Keratinocyte (primary cell): Measurements from ENCODE around the gene ARID3A. TPM values are rescaled to one million over a fixed set of nuclear protein-coding genes. Genes with fewer than 3 reads are reported as not detected.

Experiments used
- DNase-seq: peaks from one replicate; pipeline ENCODE4 v3.0.0-alpha.2; 2011; ENCODE audit warnings: low read depth, missing footprints, low spot score
- FAIRE-seq: peaks from 2 replicates; lab custom pipeline; 2011; peaks lifted over from hg19 to GRCh38; lab: Jason Lieb, UNC
- H2AFZ ChIP-seq: 2 replicates; pipeline ENCODE4 v1.6.0; 2012; ENCODE audit warnings: low read length, control low read depth, inconsistent platforms; ENCODE audit not compliant: control insufficient read depth
- H3K27ac ChIP-seq: 2 replicates; pipeline ENCODE4 v1.5.1; 2011; ENCODE audit warnings: low read length; ENCODE audit not compliant: control insufficient read depth, insufficient read depth
- H3K27me3 ChIP-seq: 3 replicates; pipeline ENCODE4 v1.6.0; 2011; ENCODE audit warnings: low read length; ENCODE audit not compliant: control insufficient read depth, insufficient read depth; ENCODE audit errors: extremely low read depth
- H3K36me3 ChIP-seq, 2 experiments: 2 replicates in 1 of 2; 3 replicates in 1 of 2; pipeline ENCODE4 v1.5.1; 2011; ENCODE audit warnings: low read length in 2 of 2, mild to moderate bottlenecking in 1 of 2; ENCODE audit not compliant: control insufficient read depth in 2 of 2, insufficient read depth in 2 of 2; ENCODE audit errors: extremely low read depth in 1 of 2
- H3K4me1 ChIP-seq: 3 replicates; pipeline ENCODE4 v1.5.1; 2011; ENCODE audit warnings: low read length; ENCODE audit not compliant: control insufficient read depth, insufficient read depth; ENCODE audit errors: extremely low read depth
- H3K4me2 ChIP-seq: 3 replicates; pipeline ENCODE4 v1.6.0; 2011; ENCODE audit warnings: low read depth, low read length; ENCODE audit not compliant: control insufficient read depth, insufficient read depth; ENCODE audit errors: extremely low read depth
- H3K4me3 ChIP-seq, 3 experiments: fragments of 200-600 bp in 1 of 3; sonication (generic) in 1 of 3; 2 replicates in 2 of 3; 3 replicates in 1 of 3; pipeline ENCODE4 v1.5.1; 2011 to 2016; ENCODE audit warnings: low read length in 3 of 3, mild to moderate bottlenecking in 3 of 3, control low read depth in 2 of 3, inconsistent platforms in 1 of 3, low read depth in 1 of 3, mixed read lengths in 1 of 3, mixed run types in 1 of 3, moderate library complexity in 1 of 3; ENCODE audit not compliant: control insufficient read depth in 2 of 3, insufficient read depth in 2 of 3; ENCODE audit errors: extremely low read depth in 1 of 3
- H3K79me2 ChIP-seq: 2 replicates; pipeline ENCODE4 v1.6.0; 2012; ENCODE audit warnings: low read length; ENCODE audit not compliant: control insufficient read depth, insufficient read depth
- H3K9ac ChIP-seq: 3 replicates; pipeline ENCODE4 v1.6.0; 2011; ENCODE audit warnings: low read length; ENCODE audit not compliant: control insufficient read depth, insufficient read depth; ENCODE audit errors: extremely low read depth
- H3K9me1 ChIP-seq: 3 replicates; pipeline ENCODE4 v1.6.0; 2011; ENCODE audit warnings: low read length; ENCODE audit not compliant: control insufficient read depth, insufficient read depth; ENCODE audit errors: extremely low read depth
- H3K9me3 ChIP-seq: 2 replicates; pipeline ENCODE4 v1.5.1; 2012; ENCODE audit warnings: low read depth, low read length; ENCODE audit not compliant: control insufficient read depth
- H4K20me1 ChIP-seq: 3 replicates; pipeline ENCODE4 v1.6.0; 2011; ENCODE audit warnings: low read length; ENCODE audit not compliant: control insufficient read depth, insufficient read depth; ENCODE audit errors: extremely low read depth
- EZH2 ChIP-seq: IDR thresholded peaks from one replicate; pipeline ENCODE4 v1.6.1; 2012; ENCODE audit warnings: inconsistent platforms, mild to moderate bottlenecking, low read length, moderate library complexity
- dilution Hi-C: fragments of 300-500 bp; cut with MboI; formaldehyde crosslinking; loops from one replicate; pipeline ENCODE4 v1.7.0; 2020; ENCODE audit warnings: low sequenced_read_pairs; ENCODE audit not compliant: extremely low pct_ligation_motif_present
- polyA plus RNA-seq, 5 experiments: library from polyadenylated mRNA; depleted of rRNA in 3 of 5; stranded (reverse) in 3 of 5; stranded (forward) in 1 of 5; unstranded in 1 of 5; fragments of >200 nt; gene quantifications; 1 replicate in 1 of 5; 2 replicates in 3 of 5; 3 replicates in 1 of 5; pipeline versions ENCODE4 v1.2.1 to v1.2.3, GENCODE V29; 2011 to 2012; ENCODE audit warnings: missing spikeins in 2 of 5, low read depth in 1 of 5, low replicate concordance in 1 of 5
- TF ChIP-seq, protein P1 (sequence below), 3 experiments: IDR thresholded peaks in 1 of 3; conservative IDR thresholded peaks in 1 of 3; optimal IDR thresholded peaks in 1 of 3; 2 replicates in 2 of 3; 3 replicates in 1 of 3; pipeline versions ENCODE3 to v1.5.1; 2011; ENCODE audit warnings: low read length in 3 of 3, mild to moderate bottlenecking in 3 of 3, moderate library complexity in 2 of 3, control low read depth in 1 of 3, inconsistent platforms in 1 of 3; ENCODE audit not compliant: insufficient read depth in 2 of 3; ENCODE audit errors: extremely low read depth in 1 of 3

Gene ARID3A
- polyA plus RNA-seq, 1 donor (not counting 4 experiments of a cell fraction or from before 2014, with no cell fraction given): 2.6 TPM

DNA sequence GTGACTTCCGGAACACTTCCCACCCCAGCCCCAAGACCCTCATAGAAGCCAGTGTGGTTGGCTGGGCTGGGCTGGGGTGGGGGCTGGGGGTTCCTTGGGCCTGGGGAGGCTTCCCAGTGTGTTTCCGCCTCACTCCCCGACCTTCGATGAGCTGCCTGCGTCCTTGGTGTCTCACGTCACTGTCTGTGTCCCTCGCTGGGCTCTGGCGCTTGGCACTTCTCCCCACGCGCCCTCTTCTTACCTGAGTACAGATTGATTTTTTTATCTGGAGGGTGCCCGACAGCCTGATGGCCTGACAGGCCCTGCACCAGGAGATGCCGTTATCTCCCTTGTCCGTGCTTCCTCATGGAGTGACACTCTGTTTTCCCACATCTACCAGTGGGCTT, 66.8 kb downstream of the ARID3A start:
- dilution Hi-C loops: no loop called here
- no peak for FAIRE-seq
- peaks cover 19 to 20% of the 10 kb centered on the region in 2 experiments for H3K36me3 ChIP-seq

DNA sequence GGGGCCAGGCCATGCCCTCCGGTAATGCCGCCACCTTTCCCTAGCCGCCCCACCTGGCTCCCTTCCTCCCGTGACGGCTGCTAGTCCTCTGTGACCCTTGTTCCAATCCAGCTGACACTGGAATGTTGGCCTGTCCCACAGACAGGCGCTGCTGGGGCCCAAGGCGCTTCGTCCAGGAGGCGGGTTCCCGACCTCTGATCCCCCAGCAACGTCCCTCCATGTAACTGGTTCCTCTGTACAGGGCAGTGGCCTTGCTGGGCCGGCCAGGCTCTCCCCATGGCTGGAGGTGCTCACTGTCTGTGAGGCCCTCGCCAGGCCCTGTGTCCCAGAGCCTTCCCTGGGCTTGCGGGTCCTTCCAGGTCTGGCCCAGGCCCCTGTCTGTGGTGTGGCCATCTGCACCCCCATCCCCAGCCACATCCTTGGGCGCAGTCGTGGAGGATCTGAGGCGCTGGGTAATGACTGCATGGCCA, 67.6 kb downstream of the ARID3A start:
- Histone ChIP-seq H2AFZ (no peak overlapping the region), H3K27me3 (peaks cover 25% of the 10 kb centered on the region), H3K4me2 (no peak overlapping the region), H3K9me1 (no peaks in the 10 kb centered on the region), H3K9me3 (no peaks in the 10 kb centered on the region), H3K79me2 (no peaks in the 10 kb centered on the region), H3K4me3 (no peak overlapping the region), H3K9ac (no peak overlapping the region), H3K4me1 (peaks cover 12% of the 10 kb centered on the region), H3K36me3 (peaks cover 14 to 20% of the 10 kb centered on the region in 2 experiments), H3K27ac (no peak overlapping the region), H4K20me1 (no peaks in the 10 kb centered on the region)
- TF ChIP-seq EZH2: no peak
- TF ChIP-seq, protein P1, sequence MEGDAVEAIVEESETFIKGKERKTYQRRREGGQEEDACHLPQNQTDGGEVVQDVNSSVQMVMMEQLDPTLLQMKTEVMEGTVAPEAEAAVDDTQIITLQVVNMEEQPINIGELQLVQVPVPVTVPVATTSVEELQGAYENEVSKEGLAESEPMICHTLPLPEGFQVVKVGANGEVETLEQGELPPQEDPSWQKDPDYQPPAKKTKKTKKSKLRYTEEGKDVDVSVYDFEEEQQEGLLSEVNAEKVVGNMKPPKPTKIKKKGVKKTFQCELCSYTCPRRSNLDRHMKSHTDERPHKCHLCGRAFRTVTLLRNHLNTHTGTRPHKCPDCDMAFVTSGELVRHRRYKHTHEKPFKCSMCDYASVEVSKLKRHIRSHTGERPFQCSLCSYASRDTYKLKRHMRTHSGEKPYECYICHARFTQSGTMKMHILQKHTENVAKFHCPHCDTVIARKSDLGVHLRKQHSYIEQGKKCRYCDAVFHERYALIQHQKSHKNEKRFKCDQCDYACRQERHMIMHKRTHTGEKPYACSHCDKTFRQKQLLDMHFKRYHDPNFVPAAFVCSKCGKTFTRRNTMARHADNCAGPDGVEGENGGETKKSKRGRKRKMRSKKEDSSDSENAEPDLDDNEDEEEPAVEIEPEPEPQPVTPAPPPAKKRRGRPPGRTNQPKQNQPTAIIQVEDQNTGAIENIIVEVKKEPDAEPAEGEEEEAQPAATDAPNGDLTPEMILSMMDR (optimal IDR thresholded peaks at IDR 0.05 in 1 of 3, IDR thresholded peaks at IDR 0.05 in 1 of 3, conservative IDR thresholded peaks at IDR 0.05 in 1 of 3; ENCODE audit: extremely low read depth in 1 of 3, insufficient read depth in 2 of 3, low read length in 3 of 3): no peak
- DNase-seq: no peak
- no peak for FAIRE-seq
- dilution Hi-C loops: no loop called here

More for the DNA sequence above, 66.8 kb downstream of the ARID3A start:
- H3K4me2 ChIP-seq: no peak overlapping the region
- no peak for DNase-seq
- H3K9me3 ChIP-seq: no peaks in the 10 kb centered on the region
- no peak overlapping the region for H3K27ac ChIP-seq
- no peak overlapping the region for H3K9ac ChIP-seq
- no peaks in the 10 kb centered on the region for H4K20me1 ChIP-seq
- H2AFZ ChIP-seq: no peak overlapping the region
- H3K9me1 ChIP-seq: no peaks in the 10 kb centered on the region
- H3K27me3 ChIP-seq: peaks cover 18% of the 10 kb centered on the region
- H3K4me3 ChIP-seq: no peak overlapping the region
- TF ChIP-seq, protein P1 (optimal IDR thresholded peaks at IDR 0.05 in 1 of 3, IDR thresholded peaks at IDR 0.05 in 1 of 3, conservative IDR thresholded peaks at IDR 0.05 in 1 of 3; ENCODE audit: extremely low read depth in 1 of 3, insufficient read depth in 2 of 3, low read length in 3 of 3): no peak
- TF ChIP-seq EZH2: no peak
- no peaks in the 10 kb centered on the region for H3K79me2 ChIP-seq
- H3K4me1 ChIP-seq: peaks cover 12% of the 10 kb centered on the region
